ENCODE results near the gene FOXA2.

DNA sequence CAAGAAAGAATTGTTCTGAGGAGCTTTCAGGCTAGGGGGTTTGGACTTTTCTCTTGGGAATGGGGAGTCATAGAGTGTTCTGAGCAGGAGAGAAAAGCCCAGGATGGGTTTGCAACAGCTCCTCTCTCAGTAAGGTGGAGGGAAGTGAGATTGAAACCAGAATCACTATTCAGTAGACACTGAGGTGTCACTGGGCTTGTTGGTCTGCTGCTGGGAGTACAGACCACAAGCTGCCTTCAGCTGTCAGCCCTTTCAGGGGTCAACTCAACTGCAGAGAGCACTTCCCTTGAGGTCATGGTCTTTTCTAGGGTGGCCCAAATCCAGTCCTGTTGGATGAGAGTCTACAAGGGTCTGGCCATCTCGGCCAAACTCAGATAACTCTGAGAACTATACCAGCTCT is 12.9 kb upstream of the FOXA2 start:
- TF ChIP-seq POLR2A (IDR thresholded peaks at IDR 0.05), result no peak
- TF ChIP-seq, protein P1, sequence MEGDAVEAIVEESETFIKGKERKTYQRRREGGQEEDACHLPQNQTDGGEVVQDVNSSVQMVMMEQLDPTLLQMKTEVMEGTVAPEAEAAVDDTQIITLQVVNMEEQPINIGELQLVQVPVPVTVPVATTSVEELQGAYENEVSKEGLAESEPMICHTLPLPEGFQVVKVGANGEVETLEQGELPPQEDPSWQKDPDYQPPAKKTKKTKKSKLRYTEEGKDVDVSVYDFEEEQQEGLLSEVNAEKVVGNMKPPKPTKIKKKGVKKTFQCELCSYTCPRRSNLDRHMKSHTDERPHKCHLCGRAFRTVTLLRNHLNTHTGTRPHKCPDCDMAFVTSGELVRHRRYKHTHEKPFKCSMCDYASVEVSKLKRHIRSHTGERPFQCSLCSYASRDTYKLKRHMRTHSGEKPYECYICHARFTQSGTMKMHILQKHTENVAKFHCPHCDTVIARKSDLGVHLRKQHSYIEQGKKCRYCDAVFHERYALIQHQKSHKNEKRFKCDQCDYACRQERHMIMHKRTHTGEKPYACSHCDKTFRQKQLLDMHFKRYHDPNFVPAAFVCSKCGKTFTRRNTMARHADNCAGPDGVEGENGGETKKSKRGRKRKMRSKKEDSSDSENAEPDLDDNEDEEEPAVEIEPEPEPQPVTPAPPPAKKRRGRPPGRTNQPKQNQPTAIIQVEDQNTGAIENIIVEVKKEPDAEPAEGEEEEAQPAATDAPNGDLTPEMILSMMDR (IDR thresholded peaks at IDR 0.05), result no peak
